ENCODE results near the gene IL18BP.
A peak's percentile ranks its signal among the peaks of the same experiment; 100 is the strongest.

IL18BP gene

DNA sequence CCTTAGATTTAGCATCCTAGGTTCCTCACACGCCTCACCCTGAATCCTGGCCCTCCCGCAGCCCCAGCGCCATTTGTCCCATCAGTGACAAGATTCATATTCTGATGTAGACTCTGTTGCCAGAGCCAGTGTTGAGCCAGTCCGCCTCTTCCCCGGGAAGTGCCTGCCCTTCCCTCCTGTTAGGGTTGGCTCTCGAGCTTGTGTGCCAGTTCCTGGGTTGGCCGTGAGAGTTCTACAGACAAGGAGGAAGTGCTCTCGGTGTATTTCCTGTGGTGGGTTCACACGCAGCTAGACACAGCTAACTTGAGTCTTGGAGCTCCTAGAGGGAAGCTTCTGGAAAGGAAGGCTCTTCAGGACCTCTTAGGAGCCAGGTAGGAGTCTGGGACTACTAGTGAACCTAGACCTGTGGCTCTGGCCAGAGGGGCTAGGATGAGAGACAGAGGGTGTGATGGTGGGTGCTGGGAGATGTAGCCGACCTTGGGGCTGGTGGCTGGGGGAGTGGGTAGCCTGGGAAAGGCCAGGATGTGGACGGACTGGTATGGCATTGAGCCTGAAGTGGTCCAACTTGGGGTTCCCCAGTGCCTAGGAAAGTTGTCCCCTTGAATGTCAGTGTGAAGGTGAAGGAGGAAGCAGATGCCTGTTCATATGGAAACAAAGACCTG is at the start of gene IL18BP:
TSS of gene IL18BP (plus strand) at position 261 of the 662 bp plus-strand sequence. CDS start 1,076 bp downstream, outside the sequence.
- DNase-seq = peak; percentile 58

DNA sequence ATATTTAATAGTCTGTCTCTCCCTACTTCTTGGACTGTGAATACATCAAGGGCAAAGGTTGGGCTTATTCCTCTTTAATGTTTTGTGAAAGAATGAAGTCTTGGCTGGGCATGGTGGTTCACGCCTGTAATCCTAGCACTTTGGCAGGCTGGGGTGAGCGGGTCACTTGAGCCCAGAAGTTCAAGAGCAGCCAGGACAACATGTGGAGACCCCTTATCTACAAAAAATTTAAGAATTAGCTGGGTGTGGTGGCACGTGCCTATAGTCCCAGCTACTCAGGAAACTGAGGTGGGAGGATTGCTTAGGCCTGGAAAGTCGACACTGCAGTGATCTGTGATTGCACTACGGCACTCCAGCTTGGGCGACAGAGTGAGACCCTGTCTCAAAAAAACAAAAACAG is 49.7 kb upstream of the IL18BP start:
- no peak for DNase-seq

DNA sequence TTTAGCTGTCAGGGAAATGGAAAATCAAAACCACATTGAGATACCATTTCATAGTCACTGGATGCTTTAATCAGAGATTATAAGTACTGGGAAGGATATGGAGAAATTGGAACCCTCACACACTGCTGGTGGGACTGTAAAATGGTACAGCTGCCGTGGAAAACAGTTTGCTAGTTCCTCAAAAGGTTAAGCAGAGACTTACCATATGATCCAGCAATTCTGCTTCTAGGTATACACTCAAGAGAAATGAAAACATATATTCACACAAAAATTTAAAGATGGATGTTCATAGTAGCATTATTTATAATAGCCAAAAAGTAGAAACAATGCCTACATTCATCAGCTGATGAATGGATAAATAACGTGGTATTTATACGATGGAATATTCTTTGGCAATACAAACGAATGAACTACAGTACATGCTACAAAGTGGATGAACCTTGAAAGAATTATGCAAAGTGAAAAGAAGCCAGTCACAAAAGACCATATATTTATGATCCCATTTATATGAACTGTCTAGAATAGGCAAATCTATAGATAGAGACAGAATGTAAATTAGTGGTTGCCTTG is 46.9 kb upstream of the IL18BP start:
- DNase-seq = no peak

DNA sequence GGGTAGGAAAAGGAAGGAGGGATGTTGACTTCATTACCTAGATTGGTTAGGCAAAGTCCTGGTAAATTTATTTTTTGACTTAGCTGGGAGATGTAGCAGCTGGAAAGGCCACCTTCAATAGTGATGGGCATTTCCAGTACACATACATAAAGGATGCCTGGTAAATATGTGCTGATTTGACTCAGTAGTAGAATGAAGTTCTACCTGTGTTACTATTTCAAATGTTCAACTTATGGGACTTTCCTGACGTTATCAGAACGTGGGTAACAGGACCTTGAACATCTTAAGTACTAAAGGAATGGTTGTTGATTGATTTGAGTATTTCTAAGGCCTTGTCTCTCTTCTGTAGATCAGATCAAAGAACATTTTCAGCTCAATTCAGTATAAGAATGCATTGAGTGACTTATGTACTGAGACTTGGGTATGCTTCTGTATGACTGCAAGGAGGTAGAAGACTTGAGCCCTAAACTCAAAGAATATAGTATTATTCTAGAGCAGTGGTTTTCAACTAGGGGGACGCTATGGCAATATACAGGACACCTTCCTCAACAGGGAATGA is 42.7 kb upstream of the IL18BP start:
- DNase-seq = no peak

DNA sequence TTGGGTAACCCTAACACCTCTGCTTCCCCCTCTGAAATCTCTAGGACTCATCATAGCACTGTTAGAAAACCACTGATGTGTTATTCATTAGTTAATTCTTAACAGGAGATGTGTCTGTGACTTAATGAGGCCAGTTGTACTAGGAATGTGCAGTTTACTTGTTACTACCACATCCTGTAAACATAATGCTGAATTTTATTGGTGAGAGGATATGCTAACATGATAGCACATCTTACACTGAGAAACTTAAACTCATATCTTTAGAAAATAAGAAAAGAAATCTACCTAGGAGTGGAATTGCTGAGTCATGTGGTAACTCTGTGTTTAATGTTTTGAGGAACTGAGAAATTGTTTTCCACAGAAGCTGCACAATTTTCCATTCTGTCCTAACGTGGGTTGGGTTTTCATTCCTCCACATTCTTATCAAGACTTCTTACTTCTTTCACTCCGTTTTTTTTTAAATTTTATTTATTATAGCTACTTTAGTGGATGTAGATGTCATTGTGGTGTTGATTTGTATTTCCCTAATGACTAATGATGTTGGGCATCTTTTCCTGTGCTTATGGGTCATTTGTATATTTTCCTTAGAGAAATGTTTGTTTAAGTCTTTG is 36.2 kb upstream of the IL18BP start:
- no peak for DNase-seq

DNA sequence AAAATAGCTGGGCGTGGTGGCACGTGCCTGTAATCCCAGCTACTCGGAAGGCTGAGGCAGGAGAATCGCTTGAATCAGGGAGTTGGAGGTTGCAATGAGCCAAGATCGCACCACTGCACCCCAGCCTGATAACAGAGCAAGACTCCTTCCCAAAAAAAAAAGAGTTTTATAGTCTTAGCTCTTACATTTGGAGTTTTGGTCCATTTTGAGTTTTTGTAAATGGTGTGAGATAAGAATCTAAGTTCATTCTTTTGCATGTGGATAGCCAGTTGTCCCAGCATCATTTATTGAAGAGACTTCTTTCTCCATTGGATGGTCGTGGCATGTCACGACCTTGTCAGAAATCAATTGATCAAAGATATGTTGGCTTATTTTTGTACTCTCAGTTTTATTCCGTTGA is 35.2 kb upstream of the IL18BP start:
- no peak for DNase-seq

DNA sequence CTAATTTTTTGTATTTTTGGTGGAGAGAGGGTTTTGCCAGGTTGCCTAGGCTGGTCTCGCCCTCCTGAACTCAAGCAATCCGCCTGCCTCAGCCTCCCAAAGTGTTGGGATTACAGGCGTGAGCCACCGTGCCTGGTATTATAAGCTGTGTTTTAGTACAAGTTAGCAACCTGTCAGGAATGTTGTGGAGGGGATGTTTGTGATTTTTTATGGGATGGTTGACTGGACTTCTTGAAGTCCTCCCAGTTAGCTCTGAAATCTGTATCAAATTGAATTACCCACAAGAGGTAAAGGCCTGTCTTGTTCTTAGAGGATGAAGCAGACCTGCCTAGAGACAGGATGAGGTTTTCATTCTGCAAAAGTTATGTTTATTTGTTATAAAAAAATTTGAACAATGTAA is 34.1 kb upstream of the IL18BP start:
- DNase-seq = no peak

DNA sequence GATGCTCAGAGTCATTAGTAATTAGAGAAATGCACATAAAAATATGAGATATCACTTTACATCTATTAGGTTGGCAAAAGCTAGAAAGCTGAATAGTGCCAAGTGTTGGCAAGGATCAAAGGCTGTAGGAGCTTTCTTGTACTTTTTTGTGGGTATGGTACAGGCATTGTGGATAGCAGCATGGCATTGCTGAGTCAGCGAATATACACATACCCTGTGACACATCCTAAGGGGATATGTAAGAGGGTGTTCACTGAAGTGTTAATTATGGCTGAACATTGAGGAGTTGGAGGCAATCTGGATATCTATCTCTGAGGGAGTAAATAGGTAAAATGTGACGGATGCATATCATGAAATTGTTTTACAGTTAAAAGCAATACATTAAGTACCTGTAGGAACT is 27.0 kb upstream of the IL18BP start:
- no peak for DNase-seq

DNA sequence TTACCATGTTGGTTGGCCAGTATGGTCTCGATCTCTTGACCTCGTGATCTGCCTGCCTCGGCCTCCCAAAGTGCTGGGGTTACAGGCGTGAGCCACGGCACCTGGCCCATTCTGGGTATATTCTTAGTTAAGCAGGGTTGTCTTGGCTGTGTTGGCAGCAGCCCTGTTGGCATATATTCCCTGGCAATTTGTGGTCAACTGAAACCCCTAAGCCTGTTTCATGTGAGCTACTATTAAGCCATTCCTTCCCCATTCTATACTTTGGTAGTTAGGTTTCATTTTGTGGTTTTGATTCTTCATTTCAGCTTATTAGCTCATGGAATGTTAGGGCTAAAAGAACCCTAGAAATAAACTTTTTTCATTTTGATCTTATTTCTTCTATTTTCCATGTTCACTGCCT is 22.2 kb upstream of the IL18BP start:
- no peak for DNase-seq

DNA sequence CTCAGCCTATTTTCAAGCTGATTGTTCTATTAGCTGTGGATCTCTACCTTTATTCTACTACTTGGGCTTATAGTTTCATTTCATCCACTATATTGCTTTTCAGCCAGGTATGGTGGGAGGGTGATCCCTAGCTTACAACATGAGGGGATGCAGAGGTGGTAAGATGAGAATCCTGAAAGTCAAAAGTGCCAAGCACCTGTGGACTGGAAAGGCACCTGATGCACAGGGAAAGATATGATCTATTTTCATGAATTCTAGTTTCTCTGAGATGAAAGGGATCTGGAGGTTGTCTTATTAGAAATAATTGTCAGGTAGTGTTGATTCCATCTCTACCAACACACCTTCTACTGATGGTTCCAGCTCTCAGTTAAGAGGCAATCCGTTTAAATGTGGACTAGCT is 21.6 kb upstream of the IL18BP start:
- no peak for DNase-seq

DNA sequence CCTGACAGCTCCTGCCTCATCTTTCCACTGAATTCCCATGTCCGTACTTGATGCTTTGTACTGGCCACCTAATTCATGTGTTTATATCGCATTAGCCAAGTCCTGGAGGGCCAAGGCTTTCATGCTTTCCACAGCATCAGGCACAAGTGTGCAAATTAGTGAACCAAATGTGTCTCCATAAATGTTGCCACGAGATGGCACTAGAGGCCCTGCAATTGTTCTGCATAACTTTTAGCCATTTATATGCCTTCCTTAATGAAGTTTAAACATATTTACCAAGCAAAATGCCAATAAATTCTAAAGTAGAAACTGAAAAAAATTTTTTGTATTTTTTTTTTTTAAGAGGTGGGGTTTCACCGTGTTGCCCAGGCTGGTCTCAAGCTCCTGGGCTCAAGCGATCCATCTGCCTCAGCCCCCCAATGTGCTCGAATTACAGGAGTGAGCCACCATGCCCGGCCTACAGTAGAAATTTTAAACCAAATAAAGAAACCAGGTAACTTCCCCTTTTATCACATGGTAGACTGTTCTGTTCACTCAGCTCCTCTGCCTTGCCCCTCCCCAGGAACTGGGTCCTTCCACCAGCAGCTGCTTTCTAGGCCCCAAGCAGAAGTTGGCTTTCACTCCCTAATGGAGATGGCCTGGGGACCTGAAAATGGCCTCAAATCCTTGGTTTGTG is 20.8 kb upstream of the IL18BP start:
- peak; percentile 62 for DNase-seq

DNA sequence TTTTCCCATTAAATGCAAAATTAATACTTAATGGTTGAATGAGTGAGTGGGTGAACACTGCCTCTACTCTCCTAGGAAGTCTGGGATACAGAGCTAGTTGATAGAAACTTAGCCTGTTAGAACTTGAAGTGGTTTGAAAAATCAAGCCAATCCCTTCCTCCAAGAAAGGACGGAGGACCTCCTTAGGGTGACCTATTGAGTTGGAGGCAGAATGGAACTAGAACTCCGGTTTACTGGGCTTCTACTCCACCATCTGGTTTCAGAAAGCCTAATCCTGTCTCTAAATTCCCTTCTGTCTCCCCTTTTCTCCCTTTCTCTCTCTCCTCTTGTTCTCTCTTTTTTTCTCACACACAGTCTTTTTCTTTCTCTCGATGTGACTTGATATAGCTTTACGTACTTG is 19.6 kb upstream of the IL18BP start:
- no peak for DNase-seq

DNA sequence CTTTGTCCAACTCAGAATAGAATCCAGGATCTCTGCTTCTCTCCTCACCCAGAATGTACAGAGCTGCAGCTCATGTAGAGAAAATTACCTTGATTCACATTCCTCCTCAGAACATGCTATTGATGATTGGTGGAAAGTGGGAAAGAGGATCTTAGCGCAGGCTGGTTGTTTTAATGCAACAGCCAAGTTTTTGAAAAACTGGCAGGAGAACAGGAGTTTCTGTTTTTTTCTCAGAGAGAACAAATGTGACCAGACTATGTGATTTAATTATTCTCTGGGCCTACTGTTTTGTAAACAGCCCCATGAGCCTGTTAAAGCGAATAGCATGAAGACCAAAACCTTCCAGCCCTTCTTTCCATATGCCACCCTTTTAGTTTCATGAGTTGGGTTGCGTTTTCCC is 19.1 kb upstream of the IL18BP start:
- no peak for DNase-seq

DNA sequence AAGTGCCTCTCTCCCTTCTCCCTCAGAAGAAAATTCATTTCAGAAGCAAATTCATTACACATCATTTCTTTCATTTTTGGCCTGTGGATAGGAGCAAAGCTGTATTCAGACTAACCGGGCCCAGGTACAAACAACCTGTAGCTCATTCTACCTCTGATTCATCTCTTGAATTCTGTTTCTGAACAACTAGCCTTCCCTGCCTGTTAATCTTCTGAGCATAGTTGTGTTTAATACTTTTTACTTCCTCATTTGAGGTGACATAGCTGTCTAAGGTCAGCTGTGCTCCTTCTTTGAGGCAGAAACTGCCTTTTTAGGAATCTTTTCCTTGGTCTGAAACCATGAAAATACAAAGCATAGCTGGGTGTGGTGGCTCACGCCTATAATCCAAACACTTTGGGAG is 12.6 kb upstream of the IL18BP start:
- no peak for DNase-seq

DNA sequence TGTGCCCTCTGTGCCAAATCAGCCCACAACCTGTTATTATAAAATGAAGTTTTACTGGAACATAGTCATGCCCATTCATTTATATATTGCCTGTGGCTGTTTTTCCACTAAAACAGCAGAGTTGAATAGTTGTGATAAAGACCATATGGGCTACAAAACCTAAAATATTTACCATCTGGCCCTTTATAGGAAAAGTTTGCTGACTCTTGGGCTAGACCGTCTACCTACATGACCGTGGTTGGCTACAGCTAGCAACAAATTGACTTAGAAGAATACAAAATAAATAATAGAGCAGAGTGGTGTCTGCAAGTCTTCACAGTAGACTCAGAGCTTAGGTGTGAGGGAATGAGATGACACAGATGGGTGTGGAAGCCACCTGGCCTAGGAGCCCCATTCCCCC is 11.2 kb upstream of the IL18BP start:
- DNase-seq = no peak

DNA sequence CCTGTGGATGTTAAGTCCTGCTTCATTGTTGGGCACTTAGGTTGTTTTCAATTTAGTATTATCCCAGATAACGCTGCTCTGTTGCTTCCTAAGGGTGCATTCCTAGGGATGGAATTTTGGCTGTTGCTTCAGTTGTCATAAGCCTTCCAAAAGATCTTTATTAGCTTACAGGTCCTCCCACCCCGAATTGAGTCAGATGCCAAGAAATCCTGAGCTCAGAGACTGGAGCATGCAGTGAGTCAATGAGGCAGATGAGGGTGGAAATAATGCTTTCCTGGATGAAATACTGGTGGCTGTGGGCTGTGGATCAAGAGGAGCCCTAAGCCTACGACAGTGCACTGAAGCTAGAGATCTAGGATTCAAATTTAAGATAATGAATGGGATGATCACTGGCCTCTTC is 10.7 kb upstream of the IL18BP start:
- no peak for DNase-seq

DNA sequence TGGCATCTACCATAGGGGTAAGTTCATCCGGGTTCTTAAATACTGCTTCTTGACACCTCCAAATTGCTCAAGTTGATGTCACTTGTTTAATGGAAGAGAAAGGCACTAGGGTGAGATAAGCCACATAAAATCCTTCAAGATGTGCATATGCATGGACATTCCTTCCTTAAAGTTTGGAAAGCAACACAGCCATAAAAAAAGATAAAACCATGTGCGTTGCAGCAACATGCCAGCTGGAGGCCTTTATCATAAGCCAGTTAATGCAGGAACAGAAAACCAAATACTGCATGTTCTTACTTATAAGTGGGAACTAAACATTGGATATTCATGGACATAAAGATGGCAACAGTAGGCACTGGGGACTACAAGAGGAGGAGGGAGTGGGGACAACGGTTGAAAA is 8.0 kb upstream of the IL18BP start:
- no peak for DNase-seq

DNA sequence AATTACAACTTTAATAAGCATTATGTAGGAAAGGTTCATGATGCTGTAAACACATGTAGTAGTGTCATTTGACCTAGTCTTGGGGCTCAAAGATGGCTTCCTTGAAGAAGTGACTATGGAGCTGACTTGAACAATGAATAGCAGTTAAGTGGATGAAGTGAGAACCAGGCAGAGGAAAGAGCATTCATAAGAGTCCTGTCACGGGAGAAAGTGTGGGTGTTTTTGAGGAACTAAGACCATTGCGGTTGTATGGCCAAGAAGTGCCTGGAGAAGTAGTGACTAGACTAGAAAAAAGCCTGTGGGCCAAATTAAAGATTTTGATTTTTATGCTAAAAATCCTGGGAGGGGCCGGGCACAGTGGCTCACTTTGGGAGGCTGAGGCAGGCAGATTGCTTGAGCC is 7.2 kb upstream of the IL18BP start:
- no peak for DNase-seq

DNA sequence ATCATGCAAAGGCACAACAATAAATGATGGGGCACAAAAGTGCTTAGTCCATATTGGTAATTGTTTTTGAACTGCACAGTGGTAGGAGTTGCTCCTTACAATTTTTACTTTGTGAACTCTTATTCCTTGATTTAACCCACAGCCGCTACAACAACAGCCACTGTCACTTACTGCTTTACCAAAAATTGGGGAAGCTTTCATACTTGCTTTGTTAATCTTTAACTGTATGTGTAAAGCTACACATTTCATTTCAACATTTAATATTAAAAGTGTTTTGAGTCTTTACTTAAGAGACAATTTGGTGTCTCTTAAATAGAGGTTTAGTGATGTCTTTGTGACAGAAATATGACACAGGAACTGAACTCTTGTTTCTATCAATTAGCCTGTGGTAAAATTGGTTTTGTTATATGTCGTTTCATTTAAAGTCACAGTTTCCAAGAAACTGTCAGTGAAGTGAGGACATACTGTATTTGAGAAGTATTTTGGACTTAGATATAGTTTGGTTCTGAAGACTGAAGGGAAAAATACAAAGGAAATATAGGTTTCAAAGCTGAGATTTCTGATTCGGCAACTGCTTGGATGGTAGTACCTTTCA is 6.5 kb upstream of the IL18BP start:
- no peak for DNase-seq

DNA sequence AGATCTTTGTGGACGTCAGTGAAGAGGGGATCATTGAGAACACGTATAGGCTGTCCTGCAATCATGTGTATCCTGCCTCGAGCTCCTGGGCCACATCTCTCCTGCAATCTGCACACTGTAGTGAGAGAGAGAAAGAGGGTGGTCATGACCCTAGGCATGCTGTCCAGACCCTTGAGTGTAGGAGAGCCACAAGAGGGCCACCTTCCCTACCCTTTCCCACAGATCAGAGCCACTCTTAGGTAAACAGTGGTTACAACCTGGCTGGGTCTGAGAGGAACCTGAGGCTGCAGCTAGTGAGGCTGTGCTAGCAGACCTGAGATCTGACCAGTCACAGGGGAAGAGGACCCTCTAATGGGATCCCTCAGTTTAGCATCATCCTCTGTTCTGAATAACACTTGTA is 3.9 kb upstream of the IL18BP start:
- no peak for DNase-seq

DNA sequence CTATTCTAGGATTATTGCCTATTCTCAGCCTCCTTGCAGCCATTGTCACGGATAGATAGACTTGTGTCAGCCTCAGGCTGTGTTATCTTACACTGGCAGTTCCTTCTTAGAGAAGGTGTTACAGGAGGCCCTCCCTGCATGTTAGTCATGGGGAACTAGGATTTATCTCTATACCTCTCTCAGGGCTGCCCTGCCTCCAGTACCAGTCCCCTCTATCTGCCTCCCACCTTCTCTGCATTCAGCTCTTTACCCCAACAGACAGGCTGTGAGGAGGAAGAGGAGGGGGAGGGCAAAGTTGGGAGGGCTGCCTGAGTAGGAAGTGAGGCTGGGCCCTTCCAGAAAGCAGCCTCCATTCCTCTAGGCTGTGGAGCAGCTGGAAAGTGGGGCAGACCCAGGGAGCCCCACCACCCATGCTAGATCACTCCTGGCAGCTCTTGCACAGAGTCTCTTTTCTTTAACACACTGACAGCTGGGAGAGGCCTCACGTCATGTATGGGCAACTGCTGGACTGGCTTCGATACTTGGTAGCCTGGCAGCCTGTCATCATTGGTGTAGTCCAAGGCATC is 2.9 kb upstream of the IL18BP start:
- no peak for DNase-seq

DNA sequence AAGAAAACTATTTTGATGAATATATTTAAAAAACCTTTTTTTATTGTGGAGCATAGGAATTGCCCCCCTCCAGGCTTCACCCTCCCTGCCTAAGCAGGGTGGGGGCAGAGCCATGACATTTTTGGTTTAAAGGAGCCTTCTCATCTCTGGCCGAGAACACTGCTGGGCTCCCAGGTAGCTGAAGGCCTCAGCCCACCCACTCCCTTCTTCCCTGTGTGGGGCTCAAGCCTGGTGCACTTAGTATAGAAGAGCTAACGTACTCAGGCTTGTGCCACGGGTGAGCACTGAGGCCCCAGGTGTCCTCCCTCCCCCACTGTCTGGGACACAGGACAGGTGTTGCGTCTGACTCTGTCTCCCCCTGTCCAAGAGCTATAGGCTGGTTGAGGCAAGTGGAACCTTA is 2.2 kb upstream of the IL18BP start:
- no peak for DNase-seq

DNA sequence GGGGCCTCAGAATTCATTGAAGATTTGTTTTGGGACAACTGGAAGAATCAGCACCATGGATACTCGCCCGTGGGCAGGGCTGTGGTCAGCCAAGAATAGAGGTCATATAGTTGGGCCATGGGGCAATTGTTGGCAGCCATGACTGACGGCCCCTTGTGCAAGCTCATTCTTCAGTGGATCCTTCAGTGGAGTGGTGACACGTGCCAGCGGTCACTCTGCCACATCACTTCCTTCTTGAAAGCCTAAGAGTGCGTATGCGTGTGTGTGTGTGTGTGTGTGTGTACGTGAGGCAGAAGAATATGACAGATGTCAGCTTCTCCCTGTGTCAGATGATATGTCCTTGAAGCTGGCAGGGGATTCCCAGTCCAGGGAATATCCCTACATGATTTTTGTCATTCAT is 1.8 kb upstream of the IL18BP start:
- DNase-seq = no peak

All from CD4-positive, alpha-beta T cell treated with Interleukin-6 for 4 hours (primary cell).